Skin epidermis (tissue), 12 donors: Measurements from ENCODE around the gene CTNND2.
"Not testable (repeated sequence)": the region's sequence is repeated elsewhere in the genome, so short reads cannot be mapped to it uniquely, and the experiment has no call there.

ENCODE experiments used
- H3K27ac ChIP-seq, 21 experiments: fragments of 200-600 bp; sonication (generic) in 11 of 21; one replicate each; pipeline ENCODE4 v1.5.0; 2020; ENCODE audit warnings: mild to moderate bottlenecking in 3 of 21, inconsistent platforms in 2 of 21, moderate library complexity in 2 of 21
- H3K4me3 ChIP-seq, 7 experiments: fragments of 200-600 bp; sonication (generic) in 2 of 7; one replicate each; pipeline ENCODE4 v1.5.0; 2020; ENCODE audit warnings: inconsistent platforms in 2 of 7, mild to moderate bottlenecking in 2 of 7, moderate library complexity in 1 of 7

CTNND2 gene

GRCh38 chr5:11422342-11422741, 481.9 kb downstream of the CTNND2 start:
- no peak overlapping the region for H3K27ac ChIP-seq
- H3K4me3 ChIP-seq, result no peak overlapping the region

DNA sequence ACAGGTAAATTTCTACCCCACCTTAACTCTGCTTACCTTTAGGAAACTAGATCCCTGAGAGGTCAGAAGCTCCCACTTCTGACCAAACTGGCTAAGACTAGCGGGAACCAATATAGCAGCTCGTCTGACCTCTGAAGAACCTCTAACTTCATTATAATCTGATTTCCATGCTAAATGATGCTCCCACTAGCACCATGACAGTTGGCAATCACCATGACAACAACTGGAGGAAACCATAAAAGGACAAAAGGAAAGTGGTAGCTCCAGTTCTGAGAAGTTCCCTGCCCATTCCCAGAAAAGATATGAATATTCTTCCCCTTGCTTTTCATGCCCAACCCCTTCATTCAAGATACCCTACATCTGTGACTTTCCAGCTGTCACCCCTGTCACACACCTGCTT, 483.3 kb downstream of the CTNND2 start:
- no peak overlapping the region for H3K4me3 ChIP-seq
- H3K27ac ChIP-seq, result no peak overlapping the region

DNA sequence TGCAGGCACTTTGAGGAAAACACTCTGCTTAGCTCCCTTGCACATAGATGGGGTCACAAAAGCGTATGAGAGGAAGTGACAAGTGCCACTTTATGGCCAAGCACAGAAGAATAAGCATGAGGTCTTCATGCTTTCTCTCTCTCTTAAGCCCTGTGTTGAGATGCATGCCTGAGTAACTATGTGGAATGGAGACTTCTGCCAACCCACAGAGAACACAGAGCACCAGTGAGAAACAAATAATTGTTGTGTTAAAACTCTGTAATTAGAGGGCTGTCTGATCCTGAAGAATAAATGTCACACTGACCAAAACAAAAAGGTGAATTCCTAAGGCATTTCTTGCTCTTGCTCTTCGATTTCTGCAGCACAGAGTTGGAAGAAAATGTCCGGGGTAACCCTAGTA, 488.5 kb downstream of the CTNND2 start:
- Histone ChIP-seq H3K4me3 (no peak overlapping the region), H3K27ac (no peak overlapping the region)

GRCh38 chr5:11414732-11415131, 489.5 kb downstream of the CTNND2 start:
- H3K4me3 ChIP-seq, H3K27ac ChIP-seq: not testable (repeated sequence)

DNA sequence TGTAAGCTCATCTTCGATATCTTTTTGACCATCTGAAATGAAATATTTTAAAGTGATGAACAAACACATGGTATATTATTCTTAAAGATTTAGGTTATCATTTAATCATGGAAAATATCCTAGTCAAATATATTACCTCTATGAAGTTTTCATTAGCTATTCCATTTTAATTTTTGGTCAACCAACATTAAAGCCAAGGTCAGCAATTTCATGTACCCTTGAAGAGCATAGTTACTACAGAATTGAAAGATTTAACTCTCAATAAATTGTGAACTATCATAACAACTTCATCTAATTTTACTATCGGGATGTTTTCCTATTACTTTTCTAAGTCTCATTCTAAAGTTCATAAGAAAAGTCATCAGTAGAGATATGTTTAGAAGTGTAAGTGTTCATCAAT, 492.6 kb downstream of the CTNND2 start:
- Histone ChIP-seq H3K27ac (no peak overlapping the region), H3K4me3 (no peak overlapping the region)

DNA sequence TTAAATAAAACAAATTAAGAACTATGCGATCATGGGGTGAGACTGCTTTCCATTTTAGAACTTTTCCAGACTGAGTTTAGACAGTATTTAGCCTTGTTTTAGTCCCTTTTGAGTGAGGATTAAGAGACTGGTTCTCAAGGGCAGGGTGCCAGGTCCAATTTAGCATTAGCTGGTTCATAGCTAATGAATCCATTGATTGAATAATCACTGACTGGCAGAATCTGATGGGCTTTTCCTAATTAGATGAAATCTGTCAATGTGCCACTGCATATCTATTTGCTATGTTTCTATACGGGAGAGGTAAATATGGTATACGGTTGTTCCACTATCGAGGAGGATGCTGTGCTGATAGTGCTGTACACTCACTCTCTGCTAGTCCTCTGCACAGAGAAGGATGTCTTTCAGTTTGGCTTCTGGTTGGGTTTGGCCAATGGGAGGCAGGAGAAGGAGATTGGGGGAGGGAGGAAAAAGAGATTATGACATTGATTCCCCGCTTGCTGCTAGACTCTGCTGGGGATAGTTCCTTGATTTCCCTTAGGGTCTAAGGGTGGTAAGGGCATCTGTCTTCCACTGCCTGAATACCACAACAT, 496.6 kb downstream of the CTNND2 start:
- Histone ChIP-seq H3K27ac (no peak overlapping the region), H3K4me3 (no peak overlapping the region)

GRCh38 chr5:11400316-11400715, 503.9 kb downstream of the CTNND2 start:
- H3K4me3 ChIP-seq, result no peak overlapping the region
- H3K27ac ChIP-seq, result no peak overlapping the region

- H3K27ac ChIP-seq, result no peak overlapping the region
Observed at GRCh38 chr5:11398728-11399127, 505.5 kb downstream of the CTNND2 start.

GRCh38 chr5:11397549-11397948, 506.7 kb downstream of the CTNND2 start:
- H3K27ac ChIP-seq, result no peak overlapping the region
- H3K4me3 ChIP-seq, result no peak overlapping the region

More at GRCh38 chr5:11398728-11399127, 505.5 kb downstream of the CTNND2 start:
- H3K4me3 ChIP-seq, result no peak overlapping the region

DNA sequence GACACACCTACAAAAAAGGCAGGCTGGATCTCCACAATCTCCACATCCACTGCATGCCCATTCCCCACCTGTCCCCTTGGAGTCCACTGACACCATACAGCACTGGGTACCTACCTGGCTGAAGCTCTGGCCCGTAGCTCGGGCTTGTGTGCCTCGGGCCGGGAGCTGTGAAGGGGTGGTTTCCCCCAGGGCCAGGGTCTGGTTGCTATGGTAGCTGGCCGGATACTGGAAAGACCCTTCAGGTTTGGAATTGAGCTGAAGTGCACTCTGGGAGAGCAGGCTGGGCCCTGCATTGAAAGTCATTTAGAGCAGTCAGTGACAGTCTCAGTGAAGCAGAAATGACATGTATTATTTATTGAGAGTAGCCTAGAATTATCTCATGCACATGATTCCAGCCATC, 507.3 kb downstream of the CTNND2 start:
- Histone ChIP-seq H3K27ac (no peak overlapping the region), H3K4me3 (no peak overlapping the region)

DNA sequence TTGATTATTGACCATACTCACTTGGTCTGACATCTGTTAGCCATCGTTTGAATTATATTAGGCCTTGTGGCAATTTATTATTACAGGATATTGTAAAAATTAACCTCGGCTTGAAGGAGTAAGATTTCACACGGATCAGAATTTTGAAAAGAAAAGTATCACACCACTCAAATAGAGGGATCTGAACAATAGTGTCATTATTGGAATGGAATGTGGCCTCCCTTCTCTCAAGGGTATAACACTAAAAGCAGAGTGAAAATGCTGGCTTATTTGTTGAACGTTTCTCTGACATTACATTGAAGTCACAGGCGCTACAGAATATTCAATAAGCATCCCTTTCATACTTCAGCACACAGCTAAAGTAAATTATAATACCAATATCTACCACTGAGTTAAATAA, 509.3 kb downstream of the CTNND2 start:
- Histone ChIP-seq H3K27ac (no peak overlapping the region), H3K4me3 (no peak overlapping the region)

- Histone ChIP-seq H3K4me3 (no peak overlapping the region), H3K27ac (no peak overlapping the region)
Observed at GRCh38 chr5:11390291-11390767, 513.9 kb downstream of the CTNND2 start.

DNA sequence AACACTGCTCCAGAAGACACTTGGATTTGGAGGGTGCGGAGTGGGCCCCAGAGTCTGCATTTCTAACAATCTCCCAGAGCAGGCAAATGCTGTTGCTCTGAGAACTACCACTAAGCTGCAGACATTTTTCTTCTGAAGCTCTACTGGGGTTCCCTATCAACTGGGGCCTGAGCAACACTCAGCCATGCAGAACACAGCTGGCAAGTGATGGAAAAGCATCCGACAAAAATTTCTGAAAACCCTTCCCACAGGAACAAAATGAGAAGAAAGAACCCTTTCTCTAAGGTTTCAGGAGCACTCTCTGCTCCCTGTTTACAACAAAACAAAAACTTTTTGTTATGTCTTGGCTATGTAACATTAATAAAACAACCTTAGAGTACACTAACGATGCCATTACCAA, 516.9 kb downstream of the CTNND2 start:
- no peak overlapping the region for H3K4me3 ChIP-seq
- no peak overlapping the region for H3K27ac ChIP-seq

- Histone ChIP-seq H3K4me3 (no peak overlapping the region), H3K27ac (no peak overlapping the region)
Observed at GRCh38 chr5:11386398-11386797, 517.8 kb downstream of the CTNND2 start.

GRCh38 chr5:11385901-11386293, 518.3 kb downstream of the CTNND2 start:
- H3K27ac ChIP-seq, result no peak overlapping the region
- no peak overlapping the region for H3K4me3 ChIP-seq

GRCh38 chr5:11385251-11385900, 518.9 kb downstream of the CTNND2 start:
- Histone ChIP-seq H3K4me3 (peak overlapping the region in 1 of 7 experiments; percentile 22), H3K27ac (no peak overlapping the region)

- peak overlapping the region in 1 of 7 experiments; percentile 22 for H3K4me3 ChIP-seq
- H3K27ac ChIP-seq, result no peak overlapping the region
Observed at GRCh38 chr5:11384441-11385250, 519.6 kb downstream of the CTNND2 start.

DNA sequence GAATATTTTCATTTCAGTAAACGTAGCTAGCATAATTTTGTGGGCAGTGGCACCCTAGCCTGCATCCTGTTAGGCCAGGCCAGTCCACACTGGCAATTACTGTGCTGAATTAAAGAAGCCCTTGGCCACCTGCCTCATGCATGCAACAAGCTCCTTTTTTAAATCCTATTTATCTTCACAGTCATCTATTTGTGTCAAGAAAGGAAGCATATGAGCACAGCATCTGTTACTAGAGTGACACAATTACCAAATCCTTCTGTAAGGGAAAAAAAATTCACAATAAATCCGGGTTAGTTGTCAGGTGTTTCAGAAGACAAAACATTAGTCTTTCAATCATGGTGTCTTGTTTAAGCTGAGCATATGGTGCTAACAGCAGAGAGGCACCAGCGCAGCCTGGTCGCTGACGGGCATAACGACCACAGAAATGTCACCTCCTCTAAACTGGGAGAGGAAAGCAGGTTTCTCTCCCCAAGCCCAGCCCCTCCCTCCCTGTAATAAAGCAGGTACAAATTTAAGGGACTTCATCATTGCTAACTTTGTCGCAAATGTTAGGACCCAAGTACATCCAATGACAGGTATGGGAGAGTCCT, 520.6 kb downstream of the CTNND2 start:
- Histone ChIP-seq H3K27ac (no peak overlapping the region), H3K4me3 (no peak overlapping the region)

DNA sequence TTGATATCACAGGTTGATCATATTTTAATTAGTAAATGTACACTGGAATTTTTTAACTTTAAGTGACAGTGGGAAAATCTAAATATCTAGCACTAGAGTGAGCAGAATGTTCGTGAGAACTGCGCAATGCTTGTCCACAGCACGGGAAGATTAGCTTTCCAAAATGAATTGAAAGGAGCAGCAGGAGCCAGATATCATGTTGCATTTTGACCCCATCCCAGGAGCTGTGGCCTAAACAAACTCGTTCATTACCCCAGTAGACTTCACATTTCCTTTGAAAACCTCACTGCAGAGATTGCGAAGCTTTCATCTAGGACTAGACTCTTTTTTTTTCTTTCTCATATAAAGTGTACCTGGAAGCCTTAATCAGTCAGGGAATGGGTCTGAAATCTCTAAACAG, 525.8 kb downstream of the CTNND2 start:
- Histone ChIP-seq H3K27ac (no peak overlapping the region), H3K4me3 (no peak overlapping the region)

- H3K27ac ChIP-seq, result no peak overlapping the region
- H3K4me3 ChIP-seq, result no peak overlapping the region
Observed at GRCh38 chr5:11377896-11378295, 526.4 kb downstream of the CTNND2 start.

DNA sequence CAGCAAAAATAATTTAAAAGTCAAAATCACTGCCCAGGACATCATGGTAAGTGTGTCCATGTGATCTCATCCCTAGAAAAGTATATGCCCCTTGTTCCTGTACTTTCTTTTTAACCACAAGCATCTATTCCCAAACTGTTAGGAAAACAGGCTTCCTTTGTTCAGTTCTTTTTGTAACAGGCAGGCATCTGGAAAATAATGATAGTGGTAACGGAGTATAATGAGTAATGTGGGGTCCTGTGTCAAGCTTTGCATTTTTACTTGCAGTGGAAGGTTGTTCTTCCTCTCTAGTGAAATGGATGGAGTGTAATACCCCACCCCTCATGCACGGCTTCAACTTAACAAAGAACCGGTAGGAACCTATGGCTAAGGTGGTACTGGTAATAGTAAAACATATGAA, 532.1 kb downstream of the CTNND2 start:
- no peak overlapping the region for H3K4me3 ChIP-seq
- no peak overlapping the region for H3K27ac ChIP-seq
